ENCODE measurements around the gene UBXN2A. TPM values are rescaled to one million over a fixed set of nuclear protein-coding genes. Genes with fewer than 3 reads are reported as not detected.
A peak's percentile ranks its signal among the peaks of the same experiment; 100 is the strongest.

The UBXN2A gene
- total RNA-seq, 5 donors from 2014 or later (not counting 1 experiment from before 2014, with no cell fraction given): 10.1 to 14.3 (median 12.3) TPM

DNA sequence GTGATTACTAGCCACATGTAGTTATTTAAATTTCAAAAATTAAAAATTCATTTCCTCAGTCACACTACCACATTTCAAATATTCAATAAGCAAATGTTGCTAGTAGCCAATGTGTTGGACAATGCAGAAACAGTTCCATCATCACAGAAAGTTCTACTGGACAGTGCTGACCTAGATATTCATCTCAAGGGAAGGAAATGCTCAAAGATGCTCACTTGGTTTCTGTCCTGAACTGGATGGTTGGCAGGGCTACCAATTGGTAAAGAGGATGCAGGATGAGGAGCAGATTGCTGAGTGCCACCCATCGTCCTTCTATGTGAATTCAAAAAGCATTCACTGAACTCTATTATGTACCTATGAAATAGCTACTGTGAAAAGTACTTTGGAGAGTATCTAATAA lies 6.0 kb upstream of the UBXN2A start:
- ChIA-PET POLR2A (no interaction called here), CTCF (no interaction called here)
- Mint-ChIP-seq H3K4me3 (no peak overlapping the region), H3K4me1 (peaks cover 5 to 8% (median 5%) of the 10 kb centered on the region in 3 donors), H3K27me3 (no peaks in the 10 kb centered on the region), H3K9me3 (no peaks in the 10 kb centered on the region), H3K27ac (peak overlapping the region in 1 of 2 donors; percentile 75), H3K36me3 (peaks cover 5% of the 10 kb centered on the region)
- peaks cover 0 to 2% of the 10 kb centered on the region in 2 experiments for H3K4me1 ChIP-seq (ENCODE audit: control insufficient read depth in 1 of 2, extremely low read depth in 1 of 2, insufficient read depth in 2 of 2, low read length in 2 of 2)
- no peak for ATAC-seq (replicated peaks in 1 of 4)
- H3K36me3 ChIP-seq (ENCODE audit: control insufficient read depth in 2 of 2, extremely low read depth in 1 of 2, insufficient read depth in 1 of 2, low read length in 1 of 2): peaks cover 0 to 2% of the 10 kb centered on the region in 2 donors
- no CpG with 5 or more reads among the region's 1 CpG for WGBS (ENCODE audit: insufficient coverage)
- no peak overlapping the region for H3K4me3 ChIP-seq (ENCODE audit: control insufficient read depth in 1 of 2, extremely low read depth in 1 of 2, low read length in 1 of 2)
- no peak overlapping the region for H3K27ac ChIP-seq (ENCODE audit: low read length)
- DNase-seq: no peak
- no peaks in the 10 kb centered on the region for H3K9me3 ChIP-seq
- peaks cover 0 to 4% of the 10 kb centered on the region in 2 experiments for H3K27me3 ChIP-seq (replicated peaks in 1 of 2; ENCODE audit: control insufficient read depth in 2 of 2, extremely low read depth in 1 of 2, insufficient read depth in 2 of 2, low read length in 1 of 2)

- ChIA-PET CTCF (interaction anchor here (0.5 to 5.0 kb wide), 4 partner anchors 15 to 1646 kb away, joined by 4 to 54 read pairs (median 4); partner anchors contain the start of gene ATAD2B (in 1 of the 2)), POLR2A (interaction anchor here in 1 of 2 donors (0.6 to 2.6 kb wide), 2 partner anchors 14 to 40 kb away, joined by 3 to 23 read pairs; partner anchors contain the start of gene ATAD2B)
- H3K9me3 ChIP-seq: no peaks in the 10 kb centered on the region
- H3K27me3 Mint-ChIP-seq: no peaks in the 10 kb centered on the region
- H3K4me1 Mint-ChIP-seq: peaks cover 28 to 40% (median 30%) of the 10 kb centered on the region in 3 donors
- H3K4me3 ChIP-seq (ENCODE audit: control insufficient read depth in 1 of 2, extremely low read depth in 1 of 2, low read length in 1 of 2): peak overlapping the region; percentile 82 to 95
- H3K9me3 Mint-ChIP-seq: no peaks in the 10 kb centered on the region
- DNase-seq (peak in 21 of 35 experiments; percentile 6 to 57 (median 18)), ATAC-seq (replicated peaks in 1 of 4) (peak; percentile 60 to 66 (median 62))
- no peaks in the 10 kb centered on the region for H3K36me3 ChIP-seq (ENCODE audit: control insufficient read depth in 2 of 2, extremely low read depth in 1 of 2, insufficient read depth in 1 of 2, low read length in 1 of 2)
- H3K27ac Mint-ChIP-seq: peak overlapping the region; percentile 84 to 86
- peaks cover 3% of the 10 kb centered on the region for H3K36me3 Mint-ChIP-seq
- H3K4me1 ChIP-seq (ENCODE audit: control insufficient read depth in 1 of 2, extremely low read depth in 1 of 2, insufficient read depth in 2 of 2, low read length in 2 of 2): peaks cover 5 to 16% of the 10 kb centered on the region in 2 experiments
- WGBS (ENCODE audit: insufficient coverage): 4% methylated on average over 43 of the region's 46 CpGs
- no peak overlapping the region for H3K27ac ChIP-seq (ENCODE audit: low read length)
- H3K4me3 Mint-ChIP-seq: peak overlapping the region; percentile 81 to 94 (median 87)
- H3K27me3 ChIP-seq (replicated peaks in 1 of 2; ENCODE audit: control insufficient read depth in 2 of 2, extremely low read depth in 1 of 2, insufficient read depth in 2 of 2, low read length in 1 of 2): peaks cover 0 to 8% of the 10 kb centered on the region in 2 experiments
Observed at GRCh38 chr2:23940718-23941620, 706 bp downstream of the UBXN2A start.

GRCh38 chr2:23941644-23942043 lies 1.4 kb downstream of the UBXN2A start:
- H3K4me1 Mint-ChIP-seq: peaks cover 28 to 40% (median 30%) of the 10 kb centered on the region in 3 donors
- H3K27me3 Mint-ChIP-seq: no peaks in the 10 kb centered on the region
- H3K4me3 Mint-ChIP-seq: peak overlapping the region; percentile 1 to 81 (median 22)
- POLR2A ChIA-PET: interaction anchor here in 1 of 2 donors (1.1 kb wide), 1 partner anchor 16 kb away, joined by 3 read pairs; no protein-coding TSS in a partner anchor
- CTCF ChIA-PET: interaction anchor here (0.5 to 5.0 kb wide), 5 partner anchors 16 to 1645 kb away, joined by 3 to 54 read pairs (median 5); partner anchors contain the start of gene ATAD2B (in 1 of the 2)
- Histone ChIP-seq H3K27ac (ENCODE audit: low read length) (no peak overlapping the region), H3K27me3 (replicated peaks in 1 of 2; ENCODE audit: control insufficient read depth in 2 of 2, extremely low read depth in 1 of 2, insufficient read depth in 2 of 2, low read length in 1 of 2) (peaks cover 0 to 8% of the 10 kb centered on the region in 2 experiments), H3K4me3 (ENCODE audit: control insufficient read depth in 1 of 2, extremely low read depth in 1 of 2, low read length in 1 of 2) (no peak overlapping the region), H3K9me3 (no peaks in the 10 kb centered on the region), H3K4me1 (ENCODE audit: control insufficient read depth in 1 of 2, extremely low read depth in 1 of 2, insufficient read depth in 2 of 2, low read length in 2 of 2) (peaks cover 5 to 16% of the 10 kb centered on the region in 2 experiments), H3K36me3 (ENCODE audit: control insufficient read depth in 2 of 2, extremely low read depth in 1 of 2, insufficient read depth in 1 of 2, low read length in 1 of 2) (no peaks in the 10 kb centered on the region)
- no peaks in the 10 kb centered on the region for H3K9me3 Mint-ChIP-seq
- ATAC-seq (replicated peaks in 1 of 4) (no peak), DNase-seq (no peak)
- no CpG with 5 or more reads among the region's 8 CpGs for WGBS (ENCODE audit: insufficient coverage)
- H3K36me3 Mint-ChIP-seq: peaks cover 3% of the 10 kb centered on the region
- H3K27ac Mint-ChIP-seq: no peak overlapping the region

- Histone ChIP-seq H3K27ac (ENCODE audit: low read length) (no peak overlapping the region), H3K27me3 (replicated peaks in 1 of 2; ENCODE audit: control insufficient read depth in 2 of 2, extremely low read depth in 1 of 2, insufficient read depth in 2 of 2, low read length in 1 of 2) (peaks cover 0 to 8% of the 10 kb centered on the region in 2 experiments), H3K9me3 (no peaks in the 10 kb centered on the region), H3K4me3 (ENCODE audit: control insufficient read depth in 1 of 2, extremely low read depth in 1 of 2, low read length in 1 of 2) (no peak overlapping the region), H3K4me1 (ENCODE audit: control insufficient read depth in 1 of 2, extremely low read depth in 1 of 2, insufficient read depth in 2 of 2, low read length in 2 of 2) (peaks cover 5 to 16% of the 10 kb centered on the region in 2 experiments), H3K36me3 (ENCODE audit: control insufficient read depth in 2 of 2, extremely low read depth in 1 of 2, insufficient read depth in 1 of 2, low read length in 1 of 2) (no peaks in the 10 kb centered on the region)
- ATAC-seq (replicated peaks in 1 of 4): no peak
- Mint-ChIP-seq H3K4me1 (peaks cover 30 to 40% (median 32%) of the 10 kb centered on the region in 3 donors), H3K27me3 (no peaks in the 10 kb centered on the region), H3K4me3 (no peak overlapping the region), H3K9me3 (no peaks in the 10 kb centered on the region), H3K27ac (no peak overlapping the region), H3K36me3 (peaks cover 7% of the 10 kb centered on the region)
- POLR2A ChIA-PET: interaction anchor here in 1 of 2 donors (1.8 kb wide), 1 partner anchor 16 kb away, joined by 9 read pairs; the partner anchor contains the start of gene ATAD2B
- DNase-seq: no peak
- WGBS (ENCODE audit: insufficient coverage): 100% methylated on average over 9 of the region's 11 CpGs
- CTCF ChIA-PET: interaction anchor here in 1 of 2 donors (1.5 to 5.0 kb wide), 2 partner anchors 18 to 119 kb away, joined by 3 to 54 read pairs; partner anchors contain the start of gene ATAD2B
Observed at GRCh38 chr2:23943666-23944065, 3.4 kb downstream of the UBXN2A start.

DNA sequence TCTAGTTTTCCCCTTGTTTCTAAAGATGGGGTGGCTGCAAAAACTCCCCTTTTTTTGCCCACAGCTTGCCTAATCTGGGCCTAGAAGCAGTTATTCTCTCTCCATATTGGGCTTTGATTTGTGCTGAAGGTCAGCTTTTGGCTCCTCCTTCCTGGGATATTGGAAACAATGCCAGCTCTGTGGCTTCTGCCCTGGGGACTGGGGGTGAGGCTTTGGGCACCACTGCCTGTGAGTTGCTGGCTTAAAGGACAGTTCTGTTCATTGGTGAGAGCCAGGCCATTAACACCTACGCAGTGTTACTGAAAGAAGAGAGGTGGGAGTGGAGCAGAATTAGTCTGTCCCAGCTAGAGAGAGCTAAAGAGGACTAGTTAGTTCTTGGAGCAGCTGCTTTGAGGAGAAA lies 4.3 kb downstream of the UBXN2A start:
- Mint-ChIP-seq H3K4me3 (no peak overlapping the region), H3K4me1 (peaks cover 22 to 31% (median 23%) of the 10 kb centered on the region in 3 donors), H3K36me3 (peaks cover 7% of the 10 kb centered on the region), H3K9me3 (no peaks in the 10 kb centered on the region), H3K27me3 (no peaks in the 10 kb centered on the region), H3K27ac (no peak overlapping the region)
- CTCF ChIA-PET: interaction anchor here in 1 of 2 donors (1.2 to 1.5 kb wide), 2 partner anchors 120 kb away, joined by 3 read pairs; no protein-coding TSS in a partner anchor
- Histone ChIP-seq H3K4me3 (ENCODE audit: control insufficient read depth in 1 of 2, extremely low read depth in 1 of 2, low read length in 1 of 2) (no peak overlapping the region), H3K36me3 (ENCODE audit: control insufficient read depth in 2 of 2, extremely low read depth in 1 of 2, insufficient read depth in 1 of 2, low read length in 1 of 2) (no peaks in the 10 kb centered on the region), H3K4me1 (ENCODE audit: control insufficient read depth in 1 of 2, extremely low read depth in 1 of 2, insufficient read depth in 2 of 2, low read length in 2 of 2) (peaks cover 4 to 12% of the 10 kb centered on the region in 2 experiments), H3K27me3 (replicated peaks in 1 of 2; ENCODE audit: control insufficient read depth in 2 of 2, extremely low read depth in 1 of 2, insufficient read depth in 2 of 2, low read length in 1 of 2) (peaks cover 0 to under 1% of the 10 kb centered on the region in 2 experiments), H3K27ac (ENCODE audit: low read length) (no peak overlapping the region), H3K9me3 (no peaks in the 10 kb centered on the region)
- ATAC-seq (replicated peaks in 1 of 4) (no peak), DNase-seq (no peak)
- POLR2A ChIA-PET: interaction anchor here in 1 of 2 donors (1.8 kb wide), 1 partner anchor 17 kb away, joined by 9 read pairs; the partner anchor contains the start of gene ATAD2B
- no CpG with 5 or more reads among the region's 1 CpG for WGBS (ENCODE audit: insufficient coverage)

DNA sequence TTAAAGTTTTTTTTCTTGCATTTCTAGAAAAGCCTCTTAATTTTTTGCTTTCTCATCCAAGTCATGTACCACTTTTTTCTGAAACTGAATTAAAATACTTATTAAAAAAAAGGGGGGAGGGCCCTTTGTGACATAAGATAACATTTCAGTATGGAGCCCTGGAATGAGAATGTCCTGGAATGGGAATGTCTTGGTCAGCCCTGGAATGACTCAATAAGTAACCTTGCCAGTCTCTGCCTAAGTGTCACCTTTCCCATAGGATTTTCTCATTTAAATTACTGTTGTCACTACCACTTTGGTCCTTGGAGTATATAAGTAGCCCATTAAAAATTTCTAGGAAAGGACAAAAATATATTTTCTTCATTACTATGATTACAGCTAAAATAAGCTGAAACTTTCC lies 4.7 kb downstream of the UBXN2A start:
- POLR2A ChIA-PET: interaction anchor here in 1 of 2 donors (1.8 kb wide), 1 partner anchor 18 kb away, joined by 9 read pairs; the partner anchor contains the start of gene ATAD2B
- no peak for DNase-seq

More for the DNA sequence above, 4.7 kb downstream of the UBXN2A start:
- Histone ChIP-seq H3K4me1 (ENCODE audit: control insufficient read depth in 1 of 2, extremely low read depth in 1 of 2, insufficient read depth in 2 of 2, low read length in 2 of 2) (peaks cover 2 to 7% of the 10 kb centered on the region in 2 experiments), H3K27me3 (replicated peaks in 1 of 2; ENCODE audit: control insufficient read depth in 2 of 2, extremely low read depth in 1 of 2, insufficient read depth in 2 of 2, low read length in 1 of 2) (no peaks in the 10 kb centered on the region), H3K4me3 (ENCODE audit: control insufficient read depth in 1 of 2, extremely low read depth in 1 of 2, low read length in 1 of 2) (no peak overlapping the region), H3K27ac (ENCODE audit: low read length) (no peak overlapping the region), H3K36me3 (ENCODE audit: control insufficient read depth in 2 of 2, extremely low read depth in 1 of 2, insufficient read depth in 1 of 2, low read length in 1 of 2) (no peaks in the 10 kb centered on the region), H3K9me3 (no peaks in the 10 kb centered on the region)
- Mint-ChIP-seq H3K4me1 (peaks cover 22 to 30% (median 23%) of the 10 kb centered on the region in 3 donors), H3K27ac (no peak overlapping the region), H3K36me3 (peaks cover 7% of the 10 kb centered on the region), H3K27me3 (no peaks in the 10 kb centered on the region), H3K4me3 (no peak overlapping the region), H3K9me3 (no peaks in the 10 kb centered on the region)
- CTCF ChIA-PET: interaction anchor here in 1 of 2 donors (1.2 kb wide), 1 partner anchor 120 kb away, joined by 3 read pairs; no protein-coding TSS in a partner anchor
- ATAC-seq (replicated peaks in 1 of 4): no peak

All from T-cell (primary cell).